22Rv1 (cell line): ENCODE measurements around the gene OBP2A.

Source experiments
- ZFX ChIP-seq: fragments of 450-650 bp; IDR thresholded peaks from 2 replicates; pipeline ENCODE4 v1.6.1; 2017; ENCODE audit warnings: antibody characterized with exemption, borderline replicate concordance
- TF ChIP-seq, protein P1 (sequence below): fragments of 450-650 bp; IDR thresholded peaks from 2 replicates; pipeline ENCODE4 v1.5.1; 2017; ENCODE audit warnings: mild to moderate bottlenecking

GRCh38 chr9:135563858-135564257 is 17.9 kb downstream of the OBP2A start:
- TF ChIP-seq, protein P1, sequence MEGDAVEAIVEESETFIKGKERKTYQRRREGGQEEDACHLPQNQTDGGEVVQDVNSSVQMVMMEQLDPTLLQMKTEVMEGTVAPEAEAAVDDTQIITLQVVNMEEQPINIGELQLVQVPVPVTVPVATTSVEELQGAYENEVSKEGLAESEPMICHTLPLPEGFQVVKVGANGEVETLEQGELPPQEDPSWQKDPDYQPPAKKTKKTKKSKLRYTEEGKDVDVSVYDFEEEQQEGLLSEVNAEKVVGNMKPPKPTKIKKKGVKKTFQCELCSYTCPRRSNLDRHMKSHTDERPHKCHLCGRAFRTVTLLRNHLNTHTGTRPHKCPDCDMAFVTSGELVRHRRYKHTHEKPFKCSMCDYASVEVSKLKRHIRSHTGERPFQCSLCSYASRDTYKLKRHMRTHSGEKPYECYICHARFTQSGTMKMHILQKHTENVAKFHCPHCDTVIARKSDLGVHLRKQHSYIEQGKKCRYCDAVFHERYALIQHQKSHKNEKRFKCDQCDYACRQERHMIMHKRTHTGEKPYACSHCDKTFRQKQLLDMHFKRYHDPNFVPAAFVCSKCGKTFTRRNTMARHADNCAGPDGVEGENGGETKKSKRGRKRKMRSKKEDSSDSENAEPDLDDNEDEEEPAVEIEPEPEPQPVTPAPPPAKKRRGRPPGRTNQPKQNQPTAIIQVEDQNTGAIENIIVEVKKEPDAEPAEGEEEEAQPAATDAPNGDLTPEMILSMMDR, result no peak
- no peak for TF ChIP-seq ZFX
